A549 (cell line): ENCODE data around the gene GNB5. TPM values are rescaled to one million over a fixed set of nuclear protein-coding genes. Genes with fewer than 3 reads are reported as not detected.

Experiments
- ATAC-seq, 2 experiments: fragments of 200-7000 bp in 1 of 2; fragments of >200 bp in 1 of 2; cut with Nextera tagmentation in 1 of 2; cut with Tn5 transposase in 1 of 2; 3 replicates each; pipeline versions ENCODE4 v1.8.0 to v1.9.1; 2018 to 2020; ENCODE audit warnings: mild to moderate bottlenecking in 1 of 2, moderate library complexity in 1 of 2
- CTCF ChIA-PET: fragments of 300-600 bp; sonication (Branson Sonifier 250); formaldehyde crosslinking; extraction: SDS; loops from one replicate; lab custom pipeline; 2021; ENCODE audit warnings: antibody characterized with exemption, inconsistent platforms; lab: Yijun Ruan, JAX
- POLR2A ChIA-PET: fragments of 350-600 bp; formaldehyde crosslinking; extraction: SDS; loops from one replicate; lab custom pipeline; 2021; ENCODE audit warnings: antibody characterized with exemption, inconsistent platforms; lab: Yijun Ruan, JAX
- DNase-seq, 2 experiments: peaks; one replicate each; pipeline versions ENCODE4 v3.0.0 to v3.0.0-alpha.2; 2011 to 2016; ENCODE audit warnings: low read depth in 1 of 2, low spot score in 1 of 2
- FAIRE-seq: peaks from 2 replicates; lab custom pipeline; 2011; peaks lifted over from hg19 to GRCh38; lab: Jason Lieb, UNC
- H3K27ac ChIP-seq, 2 experiments: fragments of >200 bp; sonication (Bioruptor Twin); formaldehyde crosslinking; 3 replicates each; pipeline ENCODE4 v1.5.1; 2016 to 2017
- H3K4me1 ChIP-seq: fragments of >200 bp; sonication (Bioruptor Twin); formaldehyde crosslinking; 3 replicates; pipeline ENCODE4 v1.6.1; 2016
- H3K4me2 ChIP-seq: fragments of >200 bp; sonication (Bioruptor Twin); formaldehyde crosslinking; 3 replicates; pipeline ENCODE4 v1.6.1; 2016
- H3K4me3 ChIP-seq: fragments of >200 bp; sonication (Bioruptor Twin); formaldehyde crosslinking; 3 replicates; pipeline ENCODE4 v1.5.1; 2016
- H3K9me3 ChIP-seq: fragments of >200 bp; sonication (Bioruptor Twin); formaldehyde crosslinking; 3 replicates; pipeline ENCODE4 v1.6.1; 2016
- CEBPB ChIP-seq, 2 experiments: fragments of >200 bp in 1 of 2; sonication (Bioruptor Twin) in 1 of 2; formaldehyde crosslinking in 1 of 2; IDR thresholded peaks; 2 replicates each; pipeline ENCODE4 v1.6.1; 2012 to 2016
- EHF ChIP-seq: fragments of 250-450 bp; sonication (Bioruptor Pico); IDR thresholded peaks from 2 replicates; pipeline ENCODE4 v1.5.0; 2020; ENCODE audit warnings: mild to moderate bottlenecking
- EHMT2 ChIP-seq: fragments of 200-600 bp; sonication (generic); IDR thresholded peaks from 2 replicates; pipeline ENCODE4 v1.6.1; 2016; ENCODE audit warnings: antibody characterized with exemption, low read depth, mild to moderate bottlenecking, moderate library complexity
- EP300 ChIP-seq, 2 experiments: fragments of >200 bp; sonication (Bioruptor Twin); formaldehyde crosslinking; IDR thresholded peaks; 2 replicates in 1 of 2; 3 replicates in 1 of 2; pipeline ENCODE4 v1.6.1; 2016 to 2017
- FOXS1 ChIP-seq: fragments of 250-450 bp; sonication (Bioruptor Pico); IDR thresholded peaks from 2 replicates; pipeline ENCODE4 v1.5.0; 2020; ENCODE audit warnings: mild to moderate bottlenecking, moderate library complexity
- MYC ChIP-seq: IDR thresholded peaks from 2 replicates; pipeline ENCODE4 v1.6.1; 2012; ENCODE audit warnings: mild to moderate bottlenecking, inconsistent platforms, low read length, improper control_type of control experiment, borderline replicate concordance
- NFE2L2 ChIP-seq: fragments of 150-350 bp; conservative IDR thresholded peaks from 2 replicates; pipeline ENCODE4 v1.6.1; 2014; ENCODE audit warnings: low read length
- RCOR1 ChIP-seq: fragments of 150-350 bp; IDR thresholded peaks from 2 replicates; pipeline ENCODE4 v1.6.1; 2014; ENCODE audit warnings: antibody characterized with exemption, low read length, low read depth
- TP53 ChIP-seq: fragments of 250-450 bp; sonication (Bioruptor Pico); IDR thresholded peaks from 2 replicates; pipeline ENCODE4 v1.5.0; 2021; ENCODE audit warnings: mild to moderate bottlenecking, moderate library complexity
- ZFP36 ChIP-seq: fragments of 450-650 bp; IDR thresholded peaks from 2 replicates; pipeline ENCODE4 v1.6.1; 2014; ENCODE audit warnings: borderline replicate concordance; ENCODE audit not compliant: partially characterized antibody
- WGBS: methylation state at CpG from one replicate; pipeline ENCODE4 v1.1.6; 2017; ENCODE audit errors: missing lambda C conversion rate; 5-methylcytosine and 5-hydroxymethylcytosine counted together
- polyA plus RNA-seq, 4 experiments: library from polyadenylated mRNA; depleted of rRNA in 3 of 4; stranded (reverse); fragments of >200 nt; fragmentation: RNase III in 1 of 4; extraction: RNeasy Plus Mini Kit Qiagen cat#74134 plus additional on column Dnase treatment in 1 of 4; gene quantifications; 2 replicates in 3 of 4; 3 replicates in 1 of 4; pipeline ENCODE4 v1.2.3, GENCODE V29; 2011 to 2017
- TF ChIP-seq, protein P1 (sequence below): fragments of >200 bp; sonication (Bioruptor Twin); formaldehyde crosslinking; IDR thresholded peaks from 3 replicates; pipeline ENCODE4 v1.5.1; 2016
- TF ChIP-seq, protein P2 (sequence below): IDR thresholded peaks from 2 replicates; pipeline ENCODE4 v1.6.1; 2012
- TF ChIP-seq, protein P3 (sequence below): fragments of 450-650 bp; IDR thresholded peaks from 2 replicates; pipeline ENCODE4 v1.6.1; 2014; ENCODE audit warnings: antibody characterized with exemption
- TF ChIP-seq, protein P4 (sequence below): fragments of 150-350 bp; IDR thresholded peaks from 2 replicates; pipeline ENCODE4 v1.6.1; 2014; ENCODE audit warnings: low read depth, mild to moderate bottlenecking, low read length

Gene GNB5
- polyA plus RNA-seq, 2 of the 4 experiments (the other 2 are of a cell fraction) = 57.2 to 67.5 TPM

DNA sequence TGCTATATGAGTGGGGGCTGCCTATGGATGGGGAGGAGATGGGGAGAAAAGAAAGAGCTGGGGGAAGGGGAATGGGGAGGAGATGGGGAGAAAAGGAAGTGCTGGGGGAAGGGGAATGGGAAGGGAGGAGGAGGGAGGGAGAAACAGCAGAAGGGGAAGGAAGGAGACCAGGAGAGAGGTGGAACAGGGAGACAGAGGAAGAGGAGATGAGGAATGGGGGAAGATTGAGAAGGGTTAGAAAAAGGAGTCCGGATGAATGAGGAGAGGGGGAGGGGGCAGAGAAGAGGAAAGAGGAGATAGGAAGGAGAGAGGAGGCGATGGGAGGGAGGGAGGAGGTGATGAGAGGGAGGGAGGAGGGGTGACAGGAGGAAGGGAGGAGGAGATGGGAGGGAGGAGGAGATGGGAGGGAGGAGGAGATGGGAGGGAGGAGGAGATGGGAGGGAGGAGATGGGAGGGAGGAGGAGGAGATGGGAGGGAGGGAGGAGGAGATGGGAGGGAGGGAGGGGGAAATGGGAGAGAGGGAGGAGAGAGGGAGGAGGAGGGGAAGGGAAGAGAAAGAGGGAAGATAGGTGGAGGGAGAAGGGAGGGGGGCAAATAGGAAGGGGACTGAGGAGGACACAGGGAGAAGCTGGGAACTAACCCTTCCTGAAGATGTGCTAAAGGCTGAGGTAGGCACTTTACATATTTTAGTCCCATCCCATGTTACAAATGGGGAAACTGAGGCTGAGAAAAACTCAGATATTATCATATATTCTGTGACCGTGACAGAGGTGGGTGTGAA is 72.0 kb downstream of the GNB5 start:
- Histone ChIP-seq H3K4me2 (no peak overlapping the region), H3K9me3 (no peaks in the 10 kb centered on the region), H3K4me3 (no peak overlapping the region), H3K4me1 (peaks cover 11% of the 10 kb centered on the region), H3K27ac (peak overlapping the region in 1 of 2 experiments; percentile 29; a peak in 1 of 6 replicates)
- CTCF ChIA-PET = interaction anchor here (0.6 to 1.8 kb wide), 4 partner anchors 14 to 36 kb away, joined by 3 to 5 read pairs (median 4); no protein-coding TSS in a partner anchor
- TF ChIP-seq EHMT2 (no peak), NFE2L2 (no peak), MYC (no peak), ZFP36 (no peak), TP53 (CRISPR knock-in tag) (no peak)
- TF ChIP-seq, protein P1, sequence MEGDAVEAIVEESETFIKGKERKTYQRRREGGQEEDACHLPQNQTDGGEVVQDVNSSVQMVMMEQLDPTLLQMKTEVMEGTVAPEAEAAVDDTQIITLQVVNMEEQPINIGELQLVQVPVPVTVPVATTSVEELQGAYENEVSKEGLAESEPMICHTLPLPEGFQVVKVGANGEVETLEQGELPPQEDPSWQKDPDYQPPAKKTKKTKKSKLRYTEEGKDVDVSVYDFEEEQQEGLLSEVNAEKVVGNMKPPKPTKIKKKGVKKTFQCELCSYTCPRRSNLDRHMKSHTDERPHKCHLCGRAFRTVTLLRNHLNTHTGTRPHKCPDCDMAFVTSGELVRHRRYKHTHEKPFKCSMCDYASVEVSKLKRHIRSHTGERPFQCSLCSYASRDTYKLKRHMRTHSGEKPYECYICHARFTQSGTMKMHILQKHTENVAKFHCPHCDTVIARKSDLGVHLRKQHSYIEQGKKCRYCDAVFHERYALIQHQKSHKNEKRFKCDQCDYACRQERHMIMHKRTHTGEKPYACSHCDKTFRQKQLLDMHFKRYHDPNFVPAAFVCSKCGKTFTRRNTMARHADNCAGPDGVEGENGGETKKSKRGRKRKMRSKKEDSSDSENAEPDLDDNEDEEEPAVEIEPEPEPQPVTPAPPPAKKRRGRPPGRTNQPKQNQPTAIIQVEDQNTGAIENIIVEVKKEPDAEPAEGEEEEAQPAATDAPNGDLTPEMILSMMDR = no peak
- TF ChIP-seq, protein P2, sequence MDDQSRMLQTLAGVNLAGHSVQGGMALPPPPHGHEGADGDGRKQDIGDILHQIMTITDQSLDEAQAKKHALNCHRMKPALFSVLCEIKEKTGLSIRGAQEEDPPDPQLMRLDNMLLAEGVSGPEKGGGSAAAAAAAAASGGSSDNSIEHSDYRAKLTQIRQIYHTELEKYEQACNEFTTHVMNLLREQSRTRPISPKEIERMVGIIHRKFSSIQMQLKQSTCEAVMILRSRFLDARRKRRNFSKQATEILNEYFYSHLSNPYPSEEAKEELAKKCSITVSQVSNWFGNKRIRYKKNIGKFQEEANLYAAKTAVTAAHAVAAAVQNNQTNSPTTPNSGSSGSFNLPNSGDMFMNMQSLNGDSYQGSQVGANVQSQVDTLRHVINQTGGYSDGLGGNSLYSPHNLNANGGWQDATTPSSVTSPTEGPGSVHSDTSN = no peak
- TF ChIP-seq, all 56 proteins: peak for 0
- DNase-seq (no peak), ATAC-seq (no peak), FAIRE-seq (no peak)
- POLR2A ChIA-PET = interaction anchor here (0.6 kb wide), 1 partner anchor 11 kb away, joined by 10 read pairs; no protein-coding TSS in a partner anchor
- WGBS = 63% methylated on average over 3 of the region's 3 CpGs

DNA sequence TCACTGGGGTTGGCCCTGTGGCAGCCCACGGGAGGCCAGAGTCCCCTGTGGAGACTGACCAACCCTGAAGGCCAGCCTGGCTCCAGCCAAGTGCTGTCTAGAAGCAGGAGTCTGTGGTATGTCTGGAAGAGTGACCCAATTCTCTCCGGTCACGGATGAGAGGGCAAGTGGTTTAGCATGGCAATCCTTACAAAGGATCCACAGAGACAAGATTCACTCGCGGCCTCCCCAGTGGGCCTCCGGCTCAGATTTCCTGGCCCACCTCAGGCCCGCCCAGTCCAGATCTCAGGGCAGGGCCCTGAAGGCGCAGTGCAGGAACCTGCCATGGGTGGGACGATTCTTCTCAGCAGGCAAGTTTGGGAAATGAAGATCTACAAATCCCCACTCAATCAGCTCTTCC is 73.6 kb downstream of the GNB5 start:
- Histone ChIP-seq H3K9me3 (no peaks in the 10 kb centered on the region), H3K4me1 (peaks cover 11% of the 10 kb centered on the region), H3K4me2 (no peak overlapping the region), H3K27ac (peak overlapping the region in 1 of 2 experiments; percentile 24; a peak in 2 of 6 replicates), H3K4me3 (no peak overlapping the region)
- DNase-seq (no peak), FAIRE-seq (no peak), ATAC-seq (peak in 1 of 2 experiments; percentile 6; a peak in 3 of 6 replicates)
- 90% methylated on average over 9 of the region's 9 CpGs for WGBS
- ChIA-PET CTCF (interaction anchor here (0.6 to 1.8 kb wide), 2 partner anchors 22 to 40 kb away, joined by 3 to 4 read pairs; no protein-coding TSS in a partner anchor), POLR2A (interaction anchor here (0.5 kb wide), 1 partner anchor 11 kb away, joined by 3 read pairs; no protein-coding TSS in a partner anchor)
- TF ChIP-seq EP300 (IDR thresholded peaks at IDR 0.05) (no peak), FOXS1 (CRISPR knock-in tag) (no peak)
- TF ChIP-seq, protein P3, sequence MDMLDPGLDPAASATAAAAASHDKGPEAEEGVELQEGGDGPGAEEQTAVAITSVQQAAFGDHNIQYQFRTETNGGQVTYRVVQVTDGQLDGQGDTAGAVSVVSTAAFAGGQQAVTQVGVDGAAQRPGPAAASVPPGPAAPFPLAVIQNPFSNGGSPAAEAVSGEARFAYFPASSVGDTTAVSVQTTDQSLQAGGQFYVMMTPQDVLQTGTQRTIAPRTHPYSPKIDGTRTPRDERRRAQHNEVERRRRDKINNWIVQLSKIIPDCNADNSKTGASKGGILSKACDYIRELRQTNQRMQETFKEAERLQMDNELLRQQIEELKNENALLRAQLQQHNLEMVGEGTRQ = no peak

DNA sequence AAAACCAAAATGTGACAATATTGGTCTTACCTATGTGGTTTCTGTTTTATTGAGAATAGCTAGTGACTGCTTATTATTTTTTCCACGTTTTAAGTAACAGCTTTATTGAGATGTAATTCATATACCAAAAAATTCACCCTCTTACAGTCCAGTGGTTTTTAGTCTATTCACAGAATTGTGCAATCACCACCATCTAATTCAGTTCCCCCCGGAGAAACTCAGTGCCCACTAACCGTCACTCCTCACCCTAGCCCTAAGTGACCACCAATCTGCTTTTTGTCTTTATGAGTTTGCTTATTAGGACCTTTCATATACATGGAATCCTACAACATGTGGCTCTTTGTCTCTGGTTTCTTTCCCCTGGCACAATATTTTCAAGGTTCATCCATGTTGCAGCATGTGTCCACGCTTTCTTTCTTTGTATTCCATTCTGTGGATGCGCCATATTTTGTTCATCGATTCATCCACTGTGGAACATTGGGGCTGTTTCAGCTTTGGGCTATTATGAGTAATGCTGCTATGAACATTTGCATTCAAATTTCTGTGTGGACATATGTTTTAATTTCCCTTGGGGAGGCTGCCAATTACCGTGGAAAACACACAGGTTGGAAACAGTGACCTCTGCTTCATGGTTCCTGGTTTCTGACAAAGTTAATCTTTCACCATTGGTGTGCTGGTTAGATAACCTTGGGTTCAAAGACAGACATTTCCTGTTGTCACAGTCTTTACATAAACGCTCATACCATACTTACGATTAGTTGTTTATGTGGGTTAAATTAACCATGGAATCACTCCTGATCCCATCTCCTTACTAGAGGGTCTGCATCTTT is 75.4 kb downstream of the GNB5 start:
- no peak for DNase-seq
- ChIA-PET CTCF (interaction anchor here (0.6 to 5.1 kb wide), 10 partner anchors 8 to 112 kb away, joined by 3 to 14 read pairs (median 4); no protein-coding TSS in a partner anchor), POLR2A (no interaction called here)
- Histone ChIP-seq H3K4me1 (peaks cover 11% of the 10 kb centered on the region), H3K9me3 (no peaks in the 10 kb centered on the region), H3K4me3 (no peak overlapping the region), H3K27ac (0 out of 6 replicates have a peak overlapping the region, but pooled peaks of 1 of the 2 experiments have one; percentile 0), H3K4me2 (peak overlapping the region; percentile 37)
- ATAC-seq = no peak
- TF ChIP-seq CEBPB (IDR thresholded peaks at IDR 0.05) (0 out of 4 replicates have a peak, but pooled peaks have one; percentile 29 to 33), EHF (CRISPR knock-in tag) (no peak), RCOR1 (no peak)
- TF ChIP-seq, protein P4, sequence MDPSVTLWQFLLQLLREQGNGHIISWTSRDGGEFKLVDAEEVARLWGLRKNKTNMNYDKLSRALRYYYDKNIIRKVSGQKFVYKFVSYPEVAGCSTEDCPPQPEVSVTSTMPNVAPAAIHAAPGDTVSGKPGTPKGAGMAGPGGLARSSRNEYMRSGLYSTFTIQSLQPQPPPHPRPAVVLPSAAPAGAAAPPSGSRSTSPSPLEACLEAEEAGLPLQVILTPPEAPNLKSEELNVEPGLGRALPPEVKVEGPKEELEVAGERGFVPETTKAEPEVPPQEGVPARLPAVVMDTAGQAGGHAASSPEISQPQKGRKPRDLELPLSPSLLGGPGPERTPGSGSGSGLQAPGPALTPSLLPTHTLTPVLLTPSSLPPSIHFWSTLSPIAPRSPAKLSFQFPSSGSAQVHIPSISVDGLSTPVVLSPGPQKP = no peak
- WGBS = 60% methylated on average over 9 of the region's 9 CpGs
- peak; percentile 28 for FAIRE-seq
